Endothelial cell of umbilical vein (primary cell): ENCODE measurements around the gene XIRP1. TPM values are rescaled to one million over a fixed set of nuclear protein-coding genes. Genes with fewer than 3 reads are reported as not detected.

ENCODE experiments used
- BruUV-seq: library from RNA; stranded (reverse); fragments of 400-500 nt; replicated peaks from 2 replicates; lab custom pipeline; 2021; lab: Mats Ljungman, UMichigan
- CTCF ChIA-PET: fragments of 300-600, 350-600 bp; sonication (Branson Sonifier 250); formaldehyde crosslinking; loops from one replicate; lab custom pipeline; 2021; ENCODE audit warnings: antibody characterized with exemption, inconsistent platforms; lab: Charles Lee
- POLR2A ChIA-PET: fragments of 300-600, 350-600 bp; sonication (Branson Sonifier 250); formaldehyde crosslinking; loops from one replicate; lab custom pipeline; 2021; ENCODE audit warnings: antibody characterized with exemption, inconsistent platforms; lab: Charles Lee
- DNase-seq: peaks from one replicate; pipeline ENCODE4 v3.0.0-alpha.2; 2011; ENCODE audit warnings: low read depth, low spot score
- FAIRE-seq: peaks from 2 replicates; lab custom pipeline; 2011; peaks lifted over from hg19 to GRCh38; lab: Jason Lieb, UNC
- H2AFZ ChIP-seq: 2 replicates; pipeline ENCODE4 v1.6.0; 2012; ENCODE audit warnings: low read depth, low read length, control low read depth, inconsistent platforms
- H3K27ac ChIP-seq: 2 replicates; pipeline ENCODE4 v1.5.1; 2011; ENCODE audit warnings: low read depth, mild to moderate bottlenecking, control low read depth, low read length, moderate library complexity; ENCODE audit not compliant: insufficient read depth
- H3K27me3 ChIP-seq, 2 experiments: 2 replicates each; pipeline versions ENCODE4 v1.6.0 to v1.6.1; 2011; ENCODE audit warnings: low read length in 2 of 2, mixed read lengths in 1 of 2; ENCODE audit not compliant: control insufficient read depth in 2 of 2, insufficient read depth in 2 of 2
- H3K36me3 ChIP-seq, 2 experiments: 2 replicates in 1 of 2; 3 replicates in 1 of 2; pipeline ENCODE4 v1.5.1; 2011; ENCODE audit warnings: low read length in 2 of 2, mild to moderate bottlenecking in 1 of 2, moderate library complexity in 1 of 2; ENCODE audit not compliant: control insufficient read depth in 2 of 2, insufficient read depth in 2 of 2; ENCODE audit errors: extremely low read depth in 1 of 2
- H3K4me1 ChIP-seq: 3 replicates; pipeline ENCODE4 v1.5.1; 2011; ENCODE audit warnings: mild to moderate bottlenecking, low read length; ENCODE audit not compliant: control insufficient read depth, insufficient read depth; ENCODE audit errors: extremely low read depth
- H3K4me2 ChIP-seq: 2 replicates; pipeline ENCODE4 v1.6.1; 2011; ENCODE audit warnings: low read length, control low read depth, mixed read lengths; ENCODE audit not compliant: insufficient read depth
- H3K4me3 ChIP-seq, 3 experiments: fragments of 200-600 bp in 1 of 3; sonication (generic), shearing (Covaris generic) in 1 of 3; replicated peaks in 1 of 3; 2 replicates each; pipeline ENCODE4 v1.5.1; 2011 to 2016; ENCODE audit warnings: control low read depth in 3 of 3, low read length in 3 of 3, mild to moderate bottlenecking in 2 of 3, inconsistent platforms in 1 of 3, low read depth in 1 of 3, moderate library complexity in 1 of 3; ENCODE audit not compliant: insufficient read depth in 1 of 3
- H3K79me2 ChIP-seq: 2 replicates; pipeline ENCODE4 v1.6.0; 2012; ENCODE audit warnings: low read length, inconsistent platforms; ENCODE audit not compliant: control insufficient read depth, insufficient read depth
- H3K9ac ChIP-seq: replicated peaks from 2 replicates; pipeline ENCODE3; 2011; ENCODE audit warnings: low read length, control low read depth; ENCODE audit not compliant: insufficient read depth; ENCODE audit errors: extremely low read depth
- H3K9me1 ChIP-seq: replicated peaks from 3 replicates; pipeline ENCODE4 v1.6.0; 2011; ENCODE audit warnings: mild to moderate bottlenecking, low read length; ENCODE audit not compliant: control insufficient read depth, insufficient read depth; ENCODE audit errors: extremely low read depth
- H3K9me3 ChIP-seq: replicated peaks from 2 replicates; pipeline ENCODE4 v1.5.1; 2012; ENCODE audit warnings: low read length, inconsistent platforms; ENCODE audit not compliant: control insufficient read depth, insufficient read depth
- H4K20me1 ChIP-seq: replicated peaks from 2 replicates; pipeline ENCODE3; 2011; ENCODE audit warnings: mild to moderate bottlenecking, low read length; ENCODE audit not compliant: control insufficient read depth, insufficient read depth; ENCODE audit errors: extremely low read depth
- EZH2 ChIP-seq: IDR thresholded peaks from 2 replicates; pipeline ENCODE4 v1.6.1; 2012; ENCODE audit warnings: borderline replicate concordance, low read depth, mild to moderate bottlenecking, moderate library complexity, low read length, inconsistent platforms; ENCODE audit not compliant: severe bottlenecking
- FOS ChIP-seq: IDR thresholded peaks from 2 replicates; pipeline ENCODE4 v1.6.1; 2011; ENCODE audit warnings: mild to moderate bottlenecking, low read length, moderate library complexity, borderline replicate concordance; ENCODE audit not compliant: insufficient read depth
- GATA2 ChIP-seq: IDR thresholded peaks from 2 replicates; pipeline ENCODE4 v1.7.0; 2011; ENCODE audit warnings: low read depth, mild to moderate bottlenecking, moderate library complexity, mixed read lengths, low read length; ENCODE audit not compliant: insufficient read length, insufficient read depth
- JUN ChIP-seq: IDR thresholded peaks from 2 replicates; pipeline ENCODE4 v1.6.1; 2011; ENCODE audit warnings: borderline replicate concordance, low read depth; ENCODE audit not compliant: insufficient read length, insufficient read depth
- MYC ChIP-seq: IDR thresholded peaks from one replicate; pipeline ENCODE4 v1.6.1; 2011; ENCODE audit warnings: mild to moderate bottlenecking, low read depth, low read length
- POLR2A ChIP-seq: IDR thresholded peaks from 2 replicates; pipeline ENCODE4 v1.6.1; 2012; ENCODE audit warnings: low read depth, mild to moderate bottlenecking, control low read depth, low read length
- POLR2AphosphoS5 ChIP-seq: IDR thresholded peaks from 2 replicates; pipeline ENCODE4 v1.6.1; 2012; ENCODE audit warnings: low read depth, mild to moderate bottlenecking, control low read depth, low read length, moderate library complexity; ENCODE audit not compliant: insufficient read depth
- dilution Hi-C: fragments of 300-500 bp; cut with MboI; formaldehyde crosslinking; loops from one replicate; pipeline ENCODE4 v1.15.0; 2019; ENCODE audit warnings: low sequenced_read_pairs; ENCODE audit not compliant: extremely low pct_ligation_motif_present
- intact Hi-C: fragments of 100-400 bp; cut with micrococcal nuclease; formaldehyde crosslinking; loops from one replicate; pipeline ENCODE4 v1.10.0; 2022
- polyA plus RNA-seq, 4 experiments: library from polyadenylated mRNA; depleted of rRNA in 3 of 4; stranded (reverse) in 3 of 4; unstranded in 1 of 4; fragments of >200 nt; gene quantifications; 2 replicates each; pipeline versions ENCODE4 v1.2.1 to v1.2.3, GENCODE V29; 2011 to 2012; ENCODE audit warnings: missing spikeins in 1 of 4
- total RNA-seq: library from RNA; stranded (reverse); gene quantifications from 2 replicates; pipeline ENCODE4 v1.2.3, GENCODE V29; 2021
- TF ChIP-seq, protein P1 (sequence below), 2 donors: IDR thresholded peaks; 1 replicate in 1 of 2; 2 replicates in 1 of 2; pipeline ENCODE4 v1.5.1; 2011; ENCODE audit warnings: low read length in 2 of 2, mild to moderate bottlenecking in 2 of 2, moderate library complexity in 2 of 2, control low read depth in 1 of 2, inconsistent platforms in 1 of 2, low read depth in 1 of 2; ENCODE audit not compliant: insufficient read depth in 1 of 2; ENCODE audit errors: extremely low read depth in 1 of 2
- TF ChIP-seq, protein P2 (sequence below): IDR thresholded peaks from 2 replicates; pipeline ENCODE4 v1.6.1; 2011; ENCODE audit not compliant: insufficient read depth, insufficient read length

XIRP1 gene
- total and polyA plus RNA-seq, 2 donors (not counting 3 experiments of a cell fraction or from before 2014, with no cell fraction given), result not detected

DNA sequence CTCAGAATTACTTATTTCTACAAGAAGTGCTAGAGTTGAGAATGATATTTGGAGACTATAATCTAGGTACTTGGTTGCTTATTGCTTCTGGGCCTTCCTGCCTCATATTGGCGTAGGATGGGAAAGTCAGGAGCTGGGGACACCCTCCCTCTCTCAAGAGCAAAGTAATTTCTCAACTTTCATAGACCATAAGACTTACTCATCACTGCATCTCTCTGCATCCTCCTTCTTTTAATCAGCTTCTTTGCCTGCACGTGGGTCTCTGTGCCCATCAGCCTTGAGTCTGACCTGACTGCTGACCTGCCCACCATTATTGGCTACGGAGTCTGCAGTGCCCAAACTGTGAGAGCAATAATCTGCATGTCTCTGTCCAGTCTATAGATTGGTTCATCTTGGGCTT, 27.3 kb upstream of the XIRP1 start:
- H3K79me2 ChIP-seq, result no peaks in the 10 kb centered on the region
- intact Hi-C loops (no loop called here), dilution Hi-C loops (no loop called here)
- H3K27me3 ChIP-seq, result peaks cover 11 to 16% of the 10 kb centered on the region in 2 experiments
- H3K9ac ChIP-seq, result no peak overlapping the region
- DNase-seq (no peak), FAIRE-seq (no peak)
- no TSS peak for BruUV-seq
- no peaks in the 10 kb centered on the region for H3K9me1 ChIP-seq
- CTCF ChIA-PET, result no interaction called here
- H3K27ac ChIP-seq, result no peak overlapping the region
- H3K4me3 ChIP-seq, result no peak overlapping the region
- POLR2A ChIA-PET, result no interaction called here
- H3K36me3 ChIP-seq, result no peaks in the 10 kb centered on the region
- no peaks in the 10 kb centered on the region for H3K9me3 ChIP-seq
- no peak overlapping the region for H2AFZ ChIP-seq
- H3K4me2 ChIP-seq, result no peak overlapping the region
- no peak for TF ChIP-seq JUN
- no peak for TF ChIP-seq FOS
- TF ChIP-seq POLR2AphosphoS5, result no peak
- no peak for TF ChIP-seq EZH2
- TF ChIP-seq, protein P1, sequence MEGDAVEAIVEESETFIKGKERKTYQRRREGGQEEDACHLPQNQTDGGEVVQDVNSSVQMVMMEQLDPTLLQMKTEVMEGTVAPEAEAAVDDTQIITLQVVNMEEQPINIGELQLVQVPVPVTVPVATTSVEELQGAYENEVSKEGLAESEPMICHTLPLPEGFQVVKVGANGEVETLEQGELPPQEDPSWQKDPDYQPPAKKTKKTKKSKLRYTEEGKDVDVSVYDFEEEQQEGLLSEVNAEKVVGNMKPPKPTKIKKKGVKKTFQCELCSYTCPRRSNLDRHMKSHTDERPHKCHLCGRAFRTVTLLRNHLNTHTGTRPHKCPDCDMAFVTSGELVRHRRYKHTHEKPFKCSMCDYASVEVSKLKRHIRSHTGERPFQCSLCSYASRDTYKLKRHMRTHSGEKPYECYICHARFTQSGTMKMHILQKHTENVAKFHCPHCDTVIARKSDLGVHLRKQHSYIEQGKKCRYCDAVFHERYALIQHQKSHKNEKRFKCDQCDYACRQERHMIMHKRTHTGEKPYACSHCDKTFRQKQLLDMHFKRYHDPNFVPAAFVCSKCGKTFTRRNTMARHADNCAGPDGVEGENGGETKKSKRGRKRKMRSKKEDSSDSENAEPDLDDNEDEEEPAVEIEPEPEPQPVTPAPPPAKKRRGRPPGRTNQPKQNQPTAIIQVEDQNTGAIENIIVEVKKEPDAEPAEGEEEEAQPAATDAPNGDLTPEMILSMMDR (IDR thresholded peaks at IDR 0.05; ENCODE audit: extremely low read depth in 1 of 2, insufficient read depth in 1 of 2, low read depth in 1 of 2, low read length in 2 of 2), result no peak
- TF ChIP-seq, protein P2, sequence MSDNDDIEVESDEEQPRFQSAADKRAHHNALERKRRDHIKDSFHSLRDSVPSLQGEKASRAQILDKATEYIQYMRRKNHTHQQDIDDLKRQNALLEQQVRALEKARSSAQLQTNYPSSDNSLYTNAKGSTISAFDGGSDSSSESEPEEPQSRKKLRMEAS, result no peak
- no peak for TF ChIP-seq POLR2A
- TF ChIP-seq GATA2, result no peak
- no peak for TF ChIP-seq MYC
- H4K20me1 ChIP-seq, result no peaks in the 10 kb centered on the region
- H3K4me1 ChIP-seq, result no peaks in the 10 kb centered on the region
